ENCODE data around the gene FBXL20.

Gene FBXL20

GRCh38 chr17:39210093-39210434 lies 191.4 kb downstream of the FBXL20 start:
- FAIRE-seq (no peak), DNase-seq (ENCODE audit: insufficient read length, low spot score) (no peak)
- no peak for TF ChIP-seq POLR2A (IDR thresholded peaks at IDR 0.05; ENCODE audit: low read depth, low read length)

- FAIRE-seq (no peak), DNase-seq (ENCODE audit: insufficient read length, low spot score) (no peak)
- peak; percentile 54 for TF ChIP-seq POLR2A (IDR thresholded peaks at IDR 0.05; ENCODE audit: low read depth, low read length)
Measured at GRCh38 chr17:39209317-39210092, 191.9 kb downstream of the FBXL20 start.

DNA sequence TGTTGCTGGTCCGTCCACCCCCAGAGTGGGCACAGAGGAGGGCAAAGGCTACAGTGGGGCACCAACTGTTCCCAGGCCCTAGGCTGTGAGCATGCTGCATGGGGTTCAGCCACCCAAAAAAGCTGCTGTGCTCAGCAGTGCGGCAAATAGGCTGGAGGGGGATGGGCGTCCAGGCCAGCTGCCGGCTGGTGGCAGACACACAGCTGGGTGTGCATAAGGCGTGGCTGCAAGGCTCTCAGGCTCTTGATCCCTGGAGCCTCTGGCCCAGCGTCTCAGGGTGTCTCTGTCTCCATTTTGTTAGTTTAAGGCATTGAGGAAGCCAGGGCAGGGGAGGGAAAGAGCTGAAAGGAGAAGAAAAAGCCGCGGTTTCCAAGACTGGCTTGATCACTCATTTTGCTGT lies 192.5 kb downstream of the FBXL20 start:
- no peak for FAIRE-seq
- TF ChIP-seq POLR2A (IDR thresholded peaks at IDR 0.05; ENCODE audit: low read depth, low read length): no peak

DNA sequence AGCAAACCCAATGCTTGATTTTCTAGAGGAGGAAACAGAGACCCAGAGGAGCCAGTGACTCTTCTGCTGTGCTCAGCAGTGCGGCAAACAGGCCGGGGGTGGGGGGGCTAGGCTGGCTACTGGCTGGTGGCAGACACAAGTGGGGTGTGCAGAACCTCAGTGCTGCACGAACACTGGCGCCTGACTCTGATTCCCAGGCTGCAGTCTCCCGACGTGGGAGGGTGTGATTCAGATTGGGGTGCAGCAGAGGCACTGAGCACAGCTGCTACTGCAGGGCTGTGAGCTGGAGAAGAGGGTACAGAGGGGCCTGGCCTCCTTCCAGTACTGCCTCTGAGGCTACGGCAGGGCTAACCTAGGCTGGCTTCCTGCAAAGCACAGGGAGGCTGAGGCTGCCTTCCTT lies 193.3 kb downstream of the FBXL20 start:
- no peak for TF ChIP-seq POLR2A (IDR thresholded peaks at IDR 0.05; ENCODE audit: low read depth, low read length)
- FAIRE-seq (no peak), DNase-seq (ENCODE audit: insufficient read length, low spot score) (no peak)

More for the DNA sequence above, 192.5 kb downstream of the FBXL20 start:
- no peak for DNase-seq (ENCODE audit: insufficient read length, low spot score)

DNA sequence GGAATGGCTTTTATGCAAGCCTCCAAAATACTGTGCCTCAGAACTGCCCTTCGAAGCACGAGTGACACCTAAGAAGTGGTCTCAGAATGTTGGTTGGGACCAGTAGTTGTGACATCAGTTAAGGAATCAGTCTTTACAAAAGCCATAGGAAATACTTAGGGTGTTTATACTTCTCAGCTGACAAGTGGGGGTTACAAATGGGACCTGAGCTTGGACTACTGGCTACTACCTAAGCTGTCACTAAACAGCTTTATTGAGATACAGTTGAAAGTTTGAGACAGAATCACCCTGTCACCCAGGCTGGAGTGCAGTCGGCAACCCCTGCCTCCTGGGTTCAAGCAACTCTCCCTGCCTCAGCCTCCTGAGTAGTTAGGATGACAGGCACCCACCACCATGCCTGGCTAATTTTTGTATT lies 196.3 kb downstream of the FBXL20 start:
- TF ChIP-seq POLR2A (IDR thresholded peaks at IDR 0.05; ENCODE audit: low read depth, low read length): no peak
- FAIRE-seq (no peak), DNase-seq (ENCODE audit: insufficient read length, low spot score) (no peak)

- TF ChIP-seq POLR2A (IDR thresholded peaks at IDR 0.05; ENCODE audit: low read depth, low read length): no peak
- DNase-seq (ENCODE audit: insufficient read length, low spot score) (no peak), FAIRE-seq (no peak)
Measured at GRCh38 chr17:39204245-39204644, 197.2 kb downstream of the FBXL20 start.
